ENCODE data around the gene GUCY2F.

- no peak for TF ChIP-seq CTCF (IDR thresholded peaks at IDR 0.05; ENCODE audit: low read length)
- no peak for TF ChIP-seq EZH2 (IDR thresholded peaks at IDR 0.05; ENCODE audit: borderline replicate concordance, low read length)
Measured at GRCh38 chrX:109350051-109350450, 131.8 kb downstream of the GUCY2F start.

Data from OCI-LY1 (cell line).